Ascending aorta (tissue), 2 donors: ENCODE data around the gene TLR5. TPM values are rescaled to one million over a fixed set of nuclear protein-coding genes. Genes with fewer than 3 reads are reported as not detected.

Experiments used
- DNase-seq, 2 donors: peaks; one replicate each; pipeline ENCODE4 v3.0.0-alpha.2; 2019; ENCODE audit warnings: low spot score in 2 of 2
- H3K27ac ChIP-seq, 2 donors: fragments of 200-600 bp; sonication (generic); one replicate each; pipeline ENCODE4 v1.5.1; 2016 to 2017; ENCODE audit warnings: mild to moderate bottlenecking in 1 of 2
- H3K27me3 ChIP-seq: fragments of 200-600 bp; sonication (generic); one replicate; pipeline ENCODE4 v1.5.1; 2017
- H3K36me3 ChIP-seq, 2 donors: fragments of 200-600 bp; sonication (generic); one replicate each; pipeline ENCODE4 v1.5.1; 2016
- H3K4me1 ChIP-seq, 2 donors: fragments of 200-600 bp; sonication (generic); one replicate each; pipeline ENCODE4 v1.5.1; 2016 to 2017; ENCODE audit warnings: mild to moderate bottlenecking in 1 of 2
- H3K4me3 ChIP-seq, 2 donors: fragments of 200-600 bp; sonication (generic); one replicate each; pipeline ENCODE4 v1.5.1; 2016 to 2017; ENCODE audit warnings: mild to moderate bottlenecking in 1 of 2
- H3K9me3 ChIP-seq, 2 donors: fragments of 200-600 bp; sonication (generic); one replicate each; pipeline ENCODE4 v1.5.1; 2016
- intact Hi-C: fragments of 100-400 bp; cut with DNase I; formaldehyde crosslinking; loops from one replicate; pipeline ENCODE4 v1.15.1; 2023
- total RNA-seq: library from RNA; depleted of rRNA; stranded (reverse); fragments of >200 nt; gene quantifications from one replicate; pipeline ENCODE4 v1.1.0, GENCODE V29; 2016
- TF ChIP-seq, protein P1 (sequence below), 3 experiments: fragments of 200-600 bp in 2 of 3; fragments of 450-650 bp in 1 of 3; sonication (generic) in 2 of 3; IDR thresholded peaks; one replicate each; pipeline ENCODE4 v1.5.1; 2016 to 2019; ENCODE audit warnings: antibody characterized with exemption in 3 of 3, mild to moderate bottlenecking in 1 of 3, moderate library complexity in 1 of 3

TLR5 gene
- total RNA-seq, 1 donor from 2014 or later, result 3.9 TPM

DNA sequence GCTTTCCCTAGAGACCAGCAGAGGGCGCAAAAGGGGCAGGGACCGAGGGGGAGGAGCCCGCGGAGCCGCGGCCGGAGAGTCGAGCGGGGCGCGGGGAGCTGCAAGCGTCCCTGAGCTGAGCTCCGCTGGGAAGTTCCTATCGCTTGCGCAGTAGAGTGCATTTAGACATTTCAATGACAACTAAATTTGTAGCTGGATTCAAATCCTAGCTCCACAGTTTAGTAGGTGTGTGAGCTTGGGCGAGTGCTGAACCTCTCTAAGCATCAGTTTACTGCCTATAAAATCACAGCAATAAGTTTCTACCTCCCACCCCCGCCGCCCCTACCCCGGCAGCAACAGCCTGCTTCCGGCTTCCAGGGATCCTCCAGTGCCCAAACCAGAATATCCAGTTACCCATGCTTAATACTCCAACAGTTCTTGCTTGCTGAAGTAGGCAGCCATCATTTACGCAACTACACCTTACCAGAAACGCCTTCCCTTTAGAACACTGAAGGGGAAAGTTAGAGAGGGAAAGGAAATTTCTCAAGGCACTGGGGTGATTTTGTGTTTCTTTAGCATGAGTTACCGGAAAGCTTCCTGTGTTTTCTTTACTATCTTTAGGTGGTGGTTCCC lies 9.1 kb downstream of the TLR5 start:
- peak in 1 of 2 donors; percentile 92 for DNase-seq
- TF ChIP-seq, protein P1, sequence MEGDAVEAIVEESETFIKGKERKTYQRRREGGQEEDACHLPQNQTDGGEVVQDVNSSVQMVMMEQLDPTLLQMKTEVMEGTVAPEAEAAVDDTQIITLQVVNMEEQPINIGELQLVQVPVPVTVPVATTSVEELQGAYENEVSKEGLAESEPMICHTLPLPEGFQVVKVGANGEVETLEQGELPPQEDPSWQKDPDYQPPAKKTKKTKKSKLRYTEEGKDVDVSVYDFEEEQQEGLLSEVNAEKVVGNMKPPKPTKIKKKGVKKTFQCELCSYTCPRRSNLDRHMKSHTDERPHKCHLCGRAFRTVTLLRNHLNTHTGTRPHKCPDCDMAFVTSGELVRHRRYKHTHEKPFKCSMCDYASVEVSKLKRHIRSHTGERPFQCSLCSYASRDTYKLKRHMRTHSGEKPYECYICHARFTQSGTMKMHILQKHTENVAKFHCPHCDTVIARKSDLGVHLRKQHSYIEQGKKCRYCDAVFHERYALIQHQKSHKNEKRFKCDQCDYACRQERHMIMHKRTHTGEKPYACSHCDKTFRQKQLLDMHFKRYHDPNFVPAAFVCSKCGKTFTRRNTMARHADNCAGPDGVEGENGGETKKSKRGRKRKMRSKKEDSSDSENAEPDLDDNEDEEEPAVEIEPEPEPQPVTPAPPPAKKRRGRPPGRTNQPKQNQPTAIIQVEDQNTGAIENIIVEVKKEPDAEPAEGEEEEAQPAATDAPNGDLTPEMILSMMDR (IDR thresholded peaks at IDR 0.05), result peak; percentile 84 to 97 (median 97)
- Histone ChIP-seq H3K27ac (peak overlapping the region; percentile 60 to 64), H3K36me3 (no peaks in the 10 kb centered on the region), H3K4me3 (peak overlapping the region; percentile 48 to 56), H3K4me1 (peaks cover 7 to 12% of the 10 kb centered on the region in 2 donors), H3K9me3 (no peaks in the 10 kb centered on the region), H3K27me3 (no peaks in the 10 kb centered on the region)
- intact Hi-C loops, result loop anchor here (1.0 to 10.0 kb wide), 4 partner anchors 231 to 1048 kb away; partner anchors contain the start of genes DEGS1, DISP1 and SUSD4

DNA sequence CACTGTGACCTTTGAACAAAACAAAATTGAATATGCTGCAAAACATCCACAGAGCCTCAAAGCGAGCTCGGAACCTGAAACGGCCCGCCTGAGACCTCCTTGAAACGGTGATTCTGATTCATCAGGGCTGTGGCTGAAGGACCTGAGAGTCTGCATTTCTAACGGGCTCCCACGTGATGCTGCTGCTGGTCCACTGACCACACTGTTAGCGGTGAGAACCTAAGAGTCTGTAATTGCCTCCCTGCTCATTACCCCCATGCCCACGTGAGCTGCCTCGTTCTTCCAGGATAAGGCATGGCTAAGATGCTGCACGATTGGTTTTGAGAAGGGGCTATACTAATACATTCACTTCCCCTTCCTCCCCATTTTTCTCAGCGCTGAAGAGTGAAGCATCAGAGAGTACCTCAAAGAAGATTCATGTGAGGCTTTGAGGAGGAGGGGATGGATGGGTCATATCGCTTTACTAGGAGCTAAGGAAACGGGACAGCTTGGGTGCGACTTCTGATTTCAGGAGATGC lies 9.7 kb downstream of the TLR5 start:
- H3K36me3 ChIP-seq, result no peaks in the 10 kb centered on the region
- no peaks in the 10 kb centered on the region for H3K27me3 ChIP-seq
- peaks cover 7 to 12% of the 10 kb centered on the region in 2 donors for H3K4me1 ChIP-seq
- intact Hi-C loops, result loop anchor here (1.0 to 10.0 kb wide), 4 partner anchors 231 to 1049 kb away; partner anchors contain the start of genes DEGS1, DISP1 and SUSD4
- TF ChIP-seq, protein P1 (IDR thresholded peaks at IDR 0.05), result no peak
- H3K27ac ChIP-seq, result peak overlapping the region in 1 of 2 donors; percentile 64
- H3K4me3 ChIP-seq, result peak overlapping the region; percentile 48 to 56
- no peak for DNase-seq
- H3K9me3 ChIP-seq, result no peaks in the 10 kb centered on the region

DNA sequence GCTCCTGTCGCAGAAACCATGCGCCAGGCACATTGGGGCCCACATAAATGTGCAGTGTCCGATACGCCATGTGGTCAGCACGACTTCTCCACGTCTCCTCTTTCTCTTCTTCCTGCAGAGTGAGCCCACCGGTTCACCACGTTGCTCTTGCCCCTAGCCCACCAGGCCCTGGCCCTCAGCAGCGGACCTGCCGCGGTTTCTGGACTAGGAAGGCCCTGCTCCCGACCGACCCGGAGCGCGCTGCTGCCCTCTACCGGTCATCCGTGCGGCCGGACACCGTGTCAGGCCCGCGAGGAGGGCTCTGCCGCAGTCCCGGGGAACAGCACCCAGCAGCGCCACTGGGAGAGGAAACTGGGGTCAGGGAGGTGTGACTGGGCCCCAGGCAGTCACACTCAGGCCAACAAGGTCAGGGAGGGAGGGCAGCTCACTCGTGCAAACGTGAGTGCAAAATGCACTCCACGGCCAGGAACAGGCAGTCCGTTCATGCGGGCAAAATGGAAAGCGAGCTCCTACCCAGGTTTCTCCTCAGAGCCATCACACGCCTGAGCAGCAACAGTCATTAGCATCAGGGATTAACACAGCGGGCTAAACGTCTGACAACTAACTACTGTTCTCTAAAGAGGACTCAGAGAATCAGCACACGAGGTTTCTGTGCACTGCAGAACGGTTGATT lies 13.7 kb downstream of the TLR5 start:
- Histone ChIP-seq H3K4me1 (peaks cover 3 to 4% of the 10 kb centered on the region in 2 donors), H3K27me3 (no peaks in the 10 kb centered on the region), H3K27ac (no peak overlapping the region), H3K9me3 (no peaks in the 10 kb centered on the region), H3K36me3 (no peaks in the 10 kb centered on the region), H3K4me3 (peak overlapping the region; percentile 41 to 59)
- TF ChIP-seq, protein P1 (IDR thresholded peaks at IDR 0.05), result peak; percentile 52 to 96 (median 94)
- intact Hi-C loops, result no loop called here
- peak in 1 of 2 donors; percentile 85 for DNase-seq

DNA sequence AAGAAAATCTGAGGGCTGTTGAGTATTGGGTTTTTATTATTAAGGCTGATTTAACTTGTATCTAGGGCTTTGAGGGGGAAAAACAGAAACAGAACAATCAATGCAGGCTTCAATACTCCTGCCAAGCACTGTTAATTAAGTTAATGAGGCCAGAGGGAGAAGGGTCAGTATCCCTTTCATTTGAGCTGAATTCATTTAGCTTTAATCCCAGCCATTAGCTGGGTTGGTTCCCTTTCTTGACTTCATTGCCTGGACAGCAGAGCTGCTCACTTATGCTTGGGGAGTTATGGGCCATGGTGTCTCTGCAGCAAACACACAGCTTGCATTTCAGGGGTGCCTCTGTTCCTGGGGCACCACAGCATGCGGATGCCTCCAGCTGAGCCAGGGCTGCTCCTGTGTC lies 16.3 kb downstream of the TLR5 start:
- Histone ChIP-seq H3K27me3 (no peaks in the 10 kb centered on the region), H3K4me3 (no peak overlapping the region), H3K36me3 (no peaks in the 10 kb centered on the region), H3K4me1 (peaks cover 2 to 3% of the 10 kb centered on the region in 2 donors), H3K27ac (no peak overlapping the region), H3K9me3 (no peaks in the 10 kb centered on the region)
- no peak for DNase-seq
- intact Hi-C loops, result no loop called here
- TF ChIP-seq, protein P1 (IDR thresholded peaks at IDR 0.05), result no peak

DNA sequence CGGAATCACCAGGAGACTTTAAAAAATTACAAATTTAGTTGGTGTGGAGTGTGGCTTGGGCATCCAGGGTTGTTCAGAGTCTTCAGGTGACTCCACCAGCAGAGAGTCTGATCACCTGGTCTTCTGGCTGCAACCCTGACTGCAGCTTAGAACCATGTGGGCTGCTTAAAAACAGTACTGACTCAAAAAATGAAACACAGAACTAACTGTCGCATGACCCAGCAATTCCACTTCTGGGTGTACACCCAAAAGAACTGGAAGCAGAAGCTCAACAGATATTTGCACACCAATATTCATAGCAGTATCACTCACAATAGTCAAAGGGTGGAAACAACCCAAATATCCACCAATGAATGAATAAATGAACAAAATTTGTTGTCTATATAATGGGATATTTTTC lies 17.3 kb downstream of the TLR5 start:
- no peak overlapping the region for H3K27ac ChIP-seq
- H3K27me3 ChIP-seq, result no peaks in the 10 kb centered on the region
- intact Hi-C loops, result no loop called here
- TF ChIP-seq, protein P1 (IDR thresholded peaks at IDR 0.05), result no peak
- peaks cover 2 to 3% of the 10 kb centered on the region in 2 donors for H3K4me1 ChIP-seq
- no peaks in the 10 kb centered on the region for H3K36me3 ChIP-seq
- no peak overlapping the region for H3K4me3 ChIP-seq
- no peaks in the 10 kb centered on the region for H3K9me3 ChIP-seq
- DNase-seq, result no peak
